GM23338 (cell line): ENCODE measurements around the gene PAIP2B. TPM values are rescaled to one million over a fixed set of nuclear protein-coding genes. Genes with fewer than 3 reads are reported as not detected.

Experiments
- ATAC-seq: fragments of 200-7000 bp; cut with Tn5 transposase; 3 replicates; pipeline ENCODE4 v1.9.1; 2020
- DNase-seq: peaks from one replicate; pipeline ENCODE4 v3.0.0-alpha.2; 2015; ENCODE audit warnings: low spot score
- H2AFZ ChIP-seq: fragments of 200-600 bp; sonication (generic); 2 replicates; pipeline ENCODE4 v1.8.0; 2016; ENCODE audit warnings: antibody characterized with exemption, mild to moderate bottlenecking, moderate library complexity
- H3F3A ChIP-seq: fragments of 200-600 bp; sonication (generic); replicated peaks from 2 replicates; pipeline ENCODE4 v1.8.0; 2017; ENCODE audit warnings: antibody characterized with exemption, mixed run types, low read depth
- H3K27ac ChIP-seq: fragments of 200-600 bp; sonication (generic); 2 replicates; pipeline ENCODE4 v1.6.1; 2016; ENCODE audit warnings: low read depth
- H3K27me3 ChIP-seq: fragments of 200-600 bp; sonication (generic); 2 replicates; pipeline ENCODE4 v1.8.0; 2016; ENCODE audit warnings: mild to moderate bottlenecking, mixed run types, moderate library complexity; ENCODE audit not compliant: insufficient read depth
- H3K36me3 ChIP-seq: fragments of 200-600 bp; sonication (generic); 2 replicates; pipeline ENCODE4 v1.8.0; 2016; ENCODE audit warnings: mild to moderate bottlenecking; ENCODE audit not compliant: insufficient read depth
- H3K4me1 ChIP-seq: fragments of 200-600 bp; sonication (generic); 2 replicates; pipeline ENCODE4 v1.8.0; 2016; ENCODE audit warnings: mild to moderate bottlenecking, moderate library complexity; ENCODE audit not compliant: insufficient read depth
- H3K4me2 ChIP-seq: fragments of 200-600 bp; sonication (generic); 2 replicates; pipeline ENCODE4 v1.7.1; 2017; ENCODE audit warnings: mixed run types
- H3K4me3 ChIP-seq: fragments of 200-600 bp; sonication (generic); 2 replicates; pipeline ENCODE4 v1.6.1; 2016; ENCODE audit warnings: mixed run types
- H3K79me2 ChIP-seq: fragments of 200-600 bp; sonication (generic); replicated peaks from 2 replicates; pipeline ENCODE4 v1.8.0; 2017; ENCODE audit warnings: mild to moderate bottlenecking; ENCODE audit not compliant: insufficient read depth
- H3K9me2 ChIP-seq: fragments of 200-600 bp; sonication (generic); 2 replicates; pipeline ENCODE4 v1.8.0; 2017; ENCODE audit not compliant: insufficient read depth
- H4K20me1 ChIP-seq: fragments of 200-600 bp; sonication (generic); replicated peaks from 2 replicates; pipeline ENCODE4 v1.8.0; 2017; ENCODE audit warnings: mild to moderate bottlenecking; ENCODE audit not compliant: insufficient read depth
- H3K27ac Mint-ChIP-seq: 2 replicates; pipeline ENCODE4 v1.8.0; 2020; ENCODE audit warnings: inconsistent platforms, mild to moderate bottlenecking, moderate library complexity, mixed read lengths
- H3K27me3 Mint-ChIP-seq: 3 replicates; pipeline ENCODE4 v1.8.0; 2022; ENCODE audit warnings: low read depth, mild to moderate bottlenecking, moderate library complexity, mixed read lengths, inconsistent platforms; ENCODE audit not compliant: insufficient read depth, poor library complexity
- H3K36me3 Mint-ChIP-seq: 3 replicates; pipeline ENCODE4 v1.8.0; 2021; ENCODE audit warnings: low read depth, mild to moderate bottlenecking, inconsistent platforms, moderate library complexity, mixed read lengths
- H3K4me1 Mint-ChIP-seq: 3 replicates; pipeline ENCODE4 v1.8.0; 2020; ENCODE audit warnings: mild to moderate bottlenecking, inconsistent platforms, mixed read lengths
- H3K4me3 Mint-ChIP-seq: 3 replicates; pipeline ENCODE4 v1.8.0; 2021; ENCODE audit warnings: moderate library complexity, mild to moderate bottlenecking, inconsistent platforms, mixed read lengths
- H3K9me3 Mint-ChIP-seq: 3 replicates; pipeline ENCODE4 v1.8.0; 2020; ENCODE audit warnings: moderate library complexity, mild to moderate bottlenecking, inconsistent platforms, mixed read lengths
- CREB1 ChIP-seq: fragments of 250-450 bp; sonication (Bioruptor Pico); IDR thresholded peaks from 2 replicates; pipeline ENCODE4 v1.5.0; 2020; ENCODE audit warnings: low read depth, mild to moderate bottlenecking, moderate library complexity
- EZH2 ChIP-seq: fragments of 200-600 bp; sonication (generic); IDR thresholded peaks from one replicate; pipeline ENCODE4 v1.8.0; 2017; ENCODE audit warnings: antibody characterized with exemption, mild to moderate bottlenecking, low read depth; ENCODE audit not compliant: unreplicated experiment
- EZH2phosphoT487 ChIP-seq: fragments of 200-600 bp; sonication (generic); IDR thresholded peaks from one replicate; pipeline ENCODE4 v1.8.1; 2018; ENCODE audit warnings: antibody characterized with exemption; ENCODE audit not compliant: unreplicated experiment
- POLR2AphosphoS5 ChIP-seq: IDR thresholded peaks from 2 replicates; pipeline ENCODE4 v1.6.1; 2016; ENCODE audit warnings: antibody characterized with exemption, low read depth
- STAT1 ChIP-seq: IDR thresholded peaks from one replicate; pipeline ENCODE4 v1.6.1; 2016; ENCODE audit warnings: antibody characterized with exemption; ENCODE audit not compliant: unreplicated experiment
- ZNF114 ChIP-seq: fragments of 250-450 bp; sonication (Bioruptor Pico); IDR thresholded peaks from 2 replicates; pipeline ENCODE4 v1.5.0; 2020; ENCODE audit warnings: mild to moderate bottlenecking, moderate library complexity
- polyA plus RNA-seq: library from polyadenylated mRNA; unstranded; fragments of >200 nt; fragmentation: Nextera tagmentation; extraction: Ambion mirVana; gene quantifications from 2 replicates; pipeline ENCODE4 v1.2.1, GENCODE V29; 2016
- total RNA-seq: library from RNA; depleted of rRNA; stranded (reverse); fragments of >200 nt; shearing (Covaris generic); gene quantifications from 2 replicates; pipeline ENCODE4 v1.2.3, GENCODE V29; 2014
- TF ChIP-seq, protein P1 (sequence below): IDR thresholded peaks from 2 replicates; pipeline ENCODE4 v1.6.1; 2016; ENCODE audit warnings: antibody characterized with exemption
- TF ChIP-seq, protein P2 (sequence below): fragments of 250-450 bp; sonication (Bioruptor Pico); IDR thresholded peaks from 2 replicates; pipeline ENCODE4 v1.5.0; 2020; ENCODE audit warnings: mild to moderate bottlenecking, moderate library complexity

PAIP2B gene
- total and polyA plus RNA-seq, 2 experiments from 2014 or later = 7.6 to 29.7 TPM

GRCh38 chr2:71269511-71270090 lies 42.7 kb upstream of the PAIP2B start (continued):
- TF ChIP-seq, protein P1, sequence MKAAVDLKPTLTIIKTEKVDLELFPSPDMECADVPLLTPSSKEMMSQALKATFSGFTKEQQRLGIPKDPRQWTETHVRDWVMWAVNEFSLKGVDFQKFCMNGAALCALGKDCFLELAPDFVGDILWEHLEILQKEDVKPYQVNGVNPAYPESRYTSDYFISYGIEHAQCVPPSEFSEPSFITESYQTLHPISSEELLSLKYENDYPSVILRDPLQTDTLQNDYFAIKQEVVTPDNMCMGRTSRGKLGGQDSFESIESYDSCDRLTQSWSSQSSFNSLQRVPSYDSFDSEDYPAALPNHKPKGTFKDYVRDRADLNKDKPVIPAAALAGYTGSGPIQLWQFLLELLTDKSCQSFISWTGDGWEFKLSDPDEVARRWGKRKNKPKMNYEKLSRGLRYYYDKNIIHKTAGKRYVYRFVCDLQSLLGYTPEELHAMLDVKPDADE = no peak
- TF ChIP-seq CREB1 (CRISPR knock-in tag) = no peak
- TF ChIP-seq EZH2 = no peak
- TF ChIP-seq, protein P2, sequence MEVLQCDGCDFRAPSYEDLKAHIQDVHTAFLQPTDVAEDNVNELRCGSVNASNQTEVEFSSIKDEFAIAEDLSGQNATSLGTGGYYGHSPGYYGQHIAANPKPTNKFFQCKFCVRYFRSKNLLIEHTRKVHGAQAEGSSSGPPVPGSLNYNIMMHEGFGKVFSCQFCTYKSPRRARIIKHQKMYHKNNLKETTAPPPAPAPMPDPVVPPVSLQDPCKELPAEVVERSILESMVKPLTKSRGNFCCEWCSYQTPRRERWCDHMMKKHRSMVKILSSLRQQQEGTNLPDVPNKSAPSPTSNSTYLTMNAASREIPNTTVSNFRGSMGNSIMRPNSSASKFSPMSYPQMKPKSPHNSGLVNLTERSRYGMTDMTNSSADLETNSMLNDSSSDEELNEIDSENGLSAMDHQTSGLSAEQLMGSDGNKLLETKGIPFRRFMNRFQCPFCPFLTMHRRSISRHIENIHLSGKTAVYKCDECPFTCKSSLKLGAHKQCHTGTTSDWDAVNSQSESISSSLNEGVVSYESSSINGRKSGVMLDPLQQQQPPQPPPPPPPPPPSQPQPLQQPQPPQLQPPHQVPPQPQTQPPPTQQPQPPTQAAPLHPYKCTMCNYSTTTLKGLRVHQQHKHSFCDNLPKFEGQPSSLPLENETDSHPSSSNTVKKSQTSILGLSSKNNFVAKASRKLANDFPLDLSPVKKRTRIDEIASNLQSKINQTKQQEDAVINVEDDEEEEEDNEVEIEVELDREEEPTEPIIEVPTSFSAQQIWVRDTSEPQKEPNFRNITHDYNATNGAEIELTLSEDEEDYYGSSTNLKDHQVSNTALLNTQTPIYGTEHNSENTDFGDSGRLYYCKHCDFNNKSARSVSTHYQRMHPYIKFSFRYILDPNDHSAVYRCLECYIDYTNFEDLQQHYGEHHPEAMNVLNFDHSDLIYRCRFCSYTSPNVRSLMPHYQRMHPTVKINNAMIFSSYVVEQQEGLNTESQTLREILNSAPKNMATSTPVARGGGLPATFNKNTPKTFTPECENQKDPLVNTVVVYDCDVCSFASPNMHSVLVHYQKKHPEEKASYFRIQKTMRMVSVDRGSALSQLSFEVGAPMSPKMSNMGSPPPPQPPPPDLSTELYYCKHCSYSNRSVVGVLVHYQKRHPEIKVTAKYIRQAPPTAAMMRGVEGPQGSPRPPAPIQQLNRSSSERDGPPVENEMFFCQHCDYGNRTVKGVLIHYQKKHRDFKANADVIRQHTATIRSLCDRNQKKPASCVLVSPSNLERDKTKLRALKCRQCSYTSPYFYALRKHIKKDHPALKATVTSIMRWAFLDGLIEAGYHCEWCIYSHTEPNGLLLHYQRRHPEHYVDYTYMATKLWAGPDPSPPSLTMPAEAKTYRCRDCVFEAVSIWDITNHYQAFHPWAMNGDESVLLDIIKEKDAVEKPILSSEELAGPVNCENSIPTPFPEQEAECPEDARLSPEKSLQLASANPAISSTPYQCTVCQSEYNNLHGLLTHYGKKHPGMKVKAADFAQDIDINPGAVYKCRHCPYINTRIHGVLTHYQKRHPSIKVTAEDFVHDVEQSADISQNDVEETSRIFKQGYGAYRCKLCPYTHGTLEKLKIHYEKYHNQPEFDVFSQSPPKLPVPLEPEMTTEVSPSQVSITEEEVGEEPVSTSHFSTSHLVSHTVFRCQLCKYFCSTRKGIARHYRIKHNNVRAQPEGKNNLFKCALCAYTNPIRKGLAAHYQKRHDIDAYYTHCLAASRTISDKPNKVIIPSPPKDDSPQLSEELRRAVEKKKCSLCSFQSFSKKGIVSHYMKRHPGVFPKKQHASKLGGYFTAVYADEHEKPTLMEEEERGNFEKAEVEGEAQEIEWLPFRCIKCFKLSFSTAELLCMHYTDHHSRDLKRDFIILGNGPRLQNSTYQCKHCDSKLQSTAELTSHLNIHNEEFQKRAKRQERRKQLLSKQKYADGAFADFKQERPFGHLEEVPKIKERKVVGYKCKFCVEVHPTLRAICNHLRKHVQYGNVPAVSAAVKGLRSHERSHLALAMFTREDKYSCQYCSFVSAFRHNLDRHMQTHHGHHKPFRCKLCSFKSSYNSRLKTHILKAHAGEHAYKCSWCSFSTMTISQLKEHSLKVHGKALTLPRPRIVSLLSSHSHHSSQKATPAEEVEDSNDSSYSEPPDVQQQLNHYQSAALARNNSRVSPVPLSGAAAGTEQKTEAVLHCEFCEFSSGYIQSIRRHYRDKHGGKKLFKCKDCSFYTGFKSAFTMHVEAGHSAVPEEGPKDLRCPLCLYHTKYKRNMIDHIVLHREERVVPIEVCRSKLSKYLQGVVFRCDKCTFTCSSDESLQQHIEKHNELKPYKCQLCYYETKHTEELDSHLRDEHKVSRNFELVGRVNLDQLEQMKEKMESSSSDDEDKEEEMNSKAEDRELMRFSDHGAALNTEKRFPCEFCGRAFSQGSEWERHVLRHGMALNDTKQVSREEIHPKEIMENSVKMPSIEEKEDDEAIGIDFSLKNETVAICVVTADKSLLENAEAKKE = no peak
- TF ChIP-seq STAT1 = no peak
- TF ChIP-seq POLR2AphosphoS5 = no peak
- TF ChIP-seq ZNF114 (CRISPR knock-in tag) = no peak
- TF ChIP-seq EZH2phosphoT487 = no peak

DNA sequence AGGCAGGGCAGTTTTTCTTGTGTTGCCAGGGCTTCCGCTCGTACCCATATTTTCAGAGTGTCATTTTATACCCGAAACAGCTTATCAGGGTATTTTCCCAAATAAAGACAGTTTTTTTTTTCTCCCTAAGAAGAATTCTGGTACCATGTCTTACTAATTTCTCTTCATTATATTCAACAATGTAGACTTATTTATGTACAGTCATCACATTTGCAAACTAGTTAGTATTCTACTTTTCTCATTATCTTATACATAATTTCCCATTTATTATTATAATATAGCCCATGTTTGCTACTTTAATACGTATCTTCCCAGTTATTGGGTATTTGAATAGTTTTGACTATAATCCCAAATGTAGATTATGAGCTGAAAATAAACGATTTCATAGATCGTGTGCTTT lies 36.5 kb upstream of the PAIP2B start:
- no peaks in the 10 kb centered on the region for H3K4me1 Mint-ChIP-seq

More for the DNA sequence above, 36.5 kb upstream of the PAIP2B start:
- no peaks in the 10 kb centered on the region for H3K36me3 Mint-ChIP-seq
- Histone ChIP-seq H3K4me3 (no peak overlapping the region), H3K27ac (no peak overlapping the region), H3K4me1 (no peaks in the 10 kb centered on the region), H3K36me3 (no peaks in the 10 kb centered on the region), H3K9me2 (0 out of 2 replicates have a peak, but pooled peaks cover 4% of the 10 kb centered on the region), H3K4me2 (no peak overlapping the region), H2AFZ (no peak overlapping the region), H3K27me3 (no peaks in the 10 kb centered on the region), H4K20me1 (no peaks in the 10 kb centered on the region), H3F3A (no peaks in the 10 kb centered on the region), H3K79me2 (no peaks in the 10 kb centered on the region)
- H3K4me3 Mint-ChIP-seq = no peak overlapping the region
- H3K27me3 Mint-ChIP-seq = no peaks in the 10 kb centered on the region
- DNase-seq (no peak), ATAC-seq (no peak)
- H3K9me3 Mint-ChIP-seq = no peaks in the 10 kb centered on the region
- no peak overlapping the region for H3K27ac Mint-ChIP-seq
- TF ChIP-seq STAT1 (no peak), POLR2AphosphoS5 (no peak)
